PFSK-1 (cell line): Measurements from ENCODE around the gene CSNK1G3. TPM values are rescaled to one million over a fixed set of nuclear protein-coding genes. Genes with fewer than 3 reads are reported as not detected.
A peak's percentile ranks its signal among the peaks of the same experiment; 100 is the strongest.

ENCODE experiments used
- FOXP2 ChIP-seq: optimal IDR thresholded peaks from 2 replicates; pipeline ENCODE3; 2011; ENCODE audit warnings: borderline replicate concordance, control low read depth, inconsistent platforms; ENCODE audit not compliant: insufficient read depth; ENCODE audit errors: extremely low read length, extremely low read depth
- POLR2AphosphoS5 ChIP-seq: IDR thresholded peaks from 2 replicates; pipeline ENCODE4 v1.6.1; 2012; ENCODE audit warnings: low read depth, mild to moderate bottlenecking, control low read depth, low read length, moderate library complexity
- SIN3A ChIP-seq: IDR thresholded peaks from 2 replicates; pipeline ENCODE4 v1.6.1; 2012; ENCODE audit warnings: mild to moderate bottlenecking, low read length, moderate library complexity, borderline replicate concordance; ENCODE audit not compliant: insufficient read depth
- TAF1 ChIP-seq: IDR thresholded peaks from 2 replicates; pipeline ENCODE4 v1.6.1; 2012; ENCODE audit warnings: low read length, control low read depth, borderline replicate concordance; ENCODE audit not compliant: insufficient read depth
- polyA plus RNA-seq: library from polyadenylated mRNA; unstranded; fragments of >200 nt; gene quantifications from one replicate; pipeline ENCODE4 v1.2.1, GENCODE V29; 2012; ENCODE audit warnings: low read depth, missing spikeins; ENCODE audit not compliant: insufficient read length
- TF ChIP-seq, protein P1 (sequence below), 2 experiments: IDR thresholded peaks; 2 replicates each; pipeline versions ENCODE4 v1.6.1 to v1.8.0; 2011 to 2012; ENCODE audit warnings: low read depth in 2 of 2, low read length in 2 of 2, control low read depth in 1 of 2, inconsistent platforms in 1 of 2, mild to moderate bottlenecking in 1 of 2, moderate library complexity in 1 of 2; ENCODE audit not compliant: insufficient read depth in 1 of 2

The CSNK1G3 gene
- 27.2 TPM for polyA plus RNA-seq

GRCh38 chr5:123511648-123512605, at the start of gene CSNK1G3:
Gene CSNK1G3, plus strand, starts transcription at chr5:123512177. Its CDS starts 33,487 bp downstream, at chr5:123545664.
- TF ChIP-seq POLR2AphosphoS5 (peak; percentile 98), SIN3A (0 out of 2 replicates have a peak, but pooled peaks have one; percentile 55), TAF1 (peak; percentile 98), FOXP2 (no peak)
- TF ChIP-seq, protein P1, sequence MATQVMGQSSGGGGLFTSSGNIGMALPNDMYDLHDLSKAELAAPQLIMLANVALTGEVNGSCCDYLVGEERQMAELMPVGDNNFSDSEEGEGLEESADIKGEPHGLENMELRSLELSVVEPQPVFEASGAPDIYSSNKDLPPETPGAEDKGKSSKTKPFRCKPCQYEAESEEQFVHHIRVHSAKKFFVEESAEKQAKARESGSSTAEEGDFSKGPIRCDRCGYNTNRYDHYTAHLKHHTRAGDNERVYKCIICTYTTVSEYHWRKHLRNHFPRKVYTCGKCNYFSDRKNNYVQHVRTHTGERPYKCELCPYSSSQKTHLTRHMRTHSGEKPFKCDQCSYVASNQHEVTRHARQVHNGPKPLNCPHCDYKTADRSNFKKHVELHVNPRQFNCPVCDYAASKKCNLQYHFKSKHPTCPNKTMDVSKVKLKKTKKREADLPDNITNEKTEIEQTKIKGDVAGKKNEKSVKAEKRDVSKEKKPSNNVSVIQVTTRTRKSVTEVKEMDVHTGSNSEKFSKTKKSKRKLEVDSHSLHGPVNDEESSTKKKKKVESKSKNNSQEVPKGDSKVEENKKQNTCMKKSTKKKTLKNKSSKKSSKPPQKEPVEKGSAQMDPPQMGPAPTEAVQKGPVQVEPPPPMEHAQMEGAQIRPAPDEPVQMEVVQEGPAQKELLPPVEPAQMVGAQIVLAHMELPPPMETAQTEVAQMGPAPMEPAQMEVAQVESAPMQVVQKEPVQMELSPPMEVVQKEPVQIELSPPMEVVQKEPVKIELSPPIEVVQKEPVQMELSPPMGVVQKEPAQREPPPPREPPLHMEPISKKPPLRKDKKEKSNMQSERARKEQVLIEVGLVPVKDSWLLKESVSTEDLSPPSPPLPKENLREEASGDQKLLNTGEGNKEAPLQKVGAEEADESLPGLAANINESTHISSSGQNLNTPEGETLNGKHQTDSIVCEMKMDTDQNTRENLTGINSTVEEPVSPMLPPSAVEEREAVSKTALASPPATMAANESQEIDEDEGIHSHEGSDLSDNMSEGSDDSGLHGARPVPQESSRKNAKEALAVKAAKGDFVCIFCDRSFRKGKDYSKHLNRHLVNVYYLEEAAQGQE (IDR thresholded peaks at IDR 0.05; ENCODE audit: insufficient read depth in 1 of 2, low read depth in 2 of 2, low read length in 2 of 2) = peak in 1 of 2 experiments; percentile 51; a peak in 1 of 4 replicates

GRCh38 chr5:123471385-123471784, 40.6 kb upstream of the CSNK1G3 start:
- TF ChIP-seq POLR2AphosphoS5 (no peak), FOXP2 (no peak), TAF1 (no peak)

- no peak for TF ChIP-seq SIN3A
- no peak for TF ChIP-seq FOXP2
- no peak for TF ChIP-seq TAF1
- TF ChIP-seq POLR2AphosphoS5 = no peak
- TF ChIP-seq, protein P1 (IDR thresholded peaks at IDR 0.05; ENCODE audit: insufficient read depth in 1 of 2, low read depth in 2 of 2, low read length in 2 of 2) = no peak
Observed at GRCh38 chr5:123472150-123472924, 39.6 kb upstream of the CSNK1G3 start.

- TF ChIP-seq POLR2AphosphoS5 (no peak), SIN3A (no peak), TAF1 (no peak), FOXP2 (no peak)
- TF ChIP-seq, protein P1 (IDR thresholded peaks at IDR 0.05; ENCODE audit: insufficient read depth in 1 of 2, low read depth in 2 of 2, low read length in 2 of 2) = no peak
Observed at GRCh38 chr5:123474228-123474627, 37.7 kb upstream of the CSNK1G3 start.

- TF ChIP-seq SIN3A (no peak), TAF1 (no peak), POLR2AphosphoS5 (no peak), FOXP2 (no peak)
- TF ChIP-seq, protein P1 (IDR thresholded peaks at IDR 0.05; ENCODE audit: insufficient read depth in 1 of 2, low read depth in 2 of 2, low read length in 2 of 2) = no peak
Observed at GRCh38 chr5:123476731-123477130, 35.2 kb upstream of the CSNK1G3 start.
